Ovary (tissue), 3 donors: ENCODE measurements around the gene LAMC1.

Source experiments
- EP300 ChIP-seq: sonication (generic); formaldehyde crosslinking; IDR thresholded peaks from one replicate; pipeline ENCODE4 v1.6.1; 2017; ENCODE audit warnings: antibody characterized with exemption
- POLR2A ChIP-seq: fragments of 450-650 bp; IDR thresholded peaks from one replicate; pipeline ENCODE4 v1.6.1; 2017; ENCODE audit warnings: antibody characterized with exemption, mild to moderate bottlenecking, moderate library complexity
- TF ChIP-seq, protein P1 (sequence below), 3 donors: fragments of 450-650 bp in 2 of 3; fragments of 200-600 bp in 1 of 3; IDR thresholded peaks; one replicate each; pipeline versions ENCODE4 v1.5.1 to v1.8.0; 2016 to 2022; ENCODE audit warnings: antibody characterized with exemption in 3 of 3, mild to moderate bottlenecking in 1 of 3
- donor health status: DM: no; HTN: no; CAD: no.

DNA sequence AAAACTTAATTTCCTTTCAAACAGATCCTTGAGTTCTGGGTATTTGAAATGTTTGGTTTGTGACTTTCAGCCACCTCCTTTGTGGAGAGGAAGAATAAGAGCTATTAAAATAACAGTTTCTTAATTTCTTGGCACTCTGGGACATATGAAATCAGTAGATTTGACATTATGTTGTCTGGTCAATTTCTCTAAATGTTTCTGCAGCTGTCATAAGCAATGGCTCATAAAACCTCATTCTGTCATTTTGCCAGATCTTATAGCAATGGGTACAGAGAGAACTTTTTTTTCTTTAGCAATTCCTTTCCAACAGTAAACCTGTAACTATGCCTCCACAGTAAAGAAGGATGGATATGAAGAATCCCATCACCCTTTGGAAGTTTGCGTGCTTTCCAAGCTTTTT lies 52.6 kb downstream of the LAMC1 start:
- TF ChIP-seq POLR2A (no peak), EP300 (no peak)
- TF ChIP-seq, protein P1, sequence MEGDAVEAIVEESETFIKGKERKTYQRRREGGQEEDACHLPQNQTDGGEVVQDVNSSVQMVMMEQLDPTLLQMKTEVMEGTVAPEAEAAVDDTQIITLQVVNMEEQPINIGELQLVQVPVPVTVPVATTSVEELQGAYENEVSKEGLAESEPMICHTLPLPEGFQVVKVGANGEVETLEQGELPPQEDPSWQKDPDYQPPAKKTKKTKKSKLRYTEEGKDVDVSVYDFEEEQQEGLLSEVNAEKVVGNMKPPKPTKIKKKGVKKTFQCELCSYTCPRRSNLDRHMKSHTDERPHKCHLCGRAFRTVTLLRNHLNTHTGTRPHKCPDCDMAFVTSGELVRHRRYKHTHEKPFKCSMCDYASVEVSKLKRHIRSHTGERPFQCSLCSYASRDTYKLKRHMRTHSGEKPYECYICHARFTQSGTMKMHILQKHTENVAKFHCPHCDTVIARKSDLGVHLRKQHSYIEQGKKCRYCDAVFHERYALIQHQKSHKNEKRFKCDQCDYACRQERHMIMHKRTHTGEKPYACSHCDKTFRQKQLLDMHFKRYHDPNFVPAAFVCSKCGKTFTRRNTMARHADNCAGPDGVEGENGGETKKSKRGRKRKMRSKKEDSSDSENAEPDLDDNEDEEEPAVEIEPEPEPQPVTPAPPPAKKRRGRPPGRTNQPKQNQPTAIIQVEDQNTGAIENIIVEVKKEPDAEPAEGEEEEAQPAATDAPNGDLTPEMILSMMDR (IDR thresholded peaks at IDR 0.05): no peak
